ENCODE results near the gene CRB3. TPM values are rescaled to one million over a fixed set of nuclear protein-coding genes. Genes with fewer than 3 reads are reported as not detected.

Gene CRB3
- total RNA-seq, 1 experiment from 2014 or later: 13.6 TPM

- peaks cover 6% of the 10 kb centered on the region for H3K4me1 Mint-ChIP-seq (ENCODE audit: insufficient read depth, unreplicated experiment)
- ChIA-PET POLR2A (no interaction called here), CTCF (no interaction called here)
- DNase-seq (ENCODE audit: unreplicated experiment): no peak
- no peaks in the 10 kb centered on the region for H3K9me3 Mint-ChIP-seq (ENCODE audit: unreplicated experiment)
- H3K27ac Mint-ChIP-seq (ENCODE audit: low read depth, unreplicated experiment): no peak overlapping the region
- no TSS peak for BruUV-seq (replicated peaks)
- intact Hi-C loops (cut with micrococcal nuclease): no loop called here
- H3K36me3 Mint-ChIP-seq (ENCODE audit: insufficient read depth, unreplicated experiment): no peaks in the 10 kb centered on the region
- no peaks in the 10 kb centered on the region for H3K27me3 Mint-ChIP-seq (ENCODE audit: insufficient read depth, unreplicated experiment)
- TF ChIP-seq, protein P1, sequence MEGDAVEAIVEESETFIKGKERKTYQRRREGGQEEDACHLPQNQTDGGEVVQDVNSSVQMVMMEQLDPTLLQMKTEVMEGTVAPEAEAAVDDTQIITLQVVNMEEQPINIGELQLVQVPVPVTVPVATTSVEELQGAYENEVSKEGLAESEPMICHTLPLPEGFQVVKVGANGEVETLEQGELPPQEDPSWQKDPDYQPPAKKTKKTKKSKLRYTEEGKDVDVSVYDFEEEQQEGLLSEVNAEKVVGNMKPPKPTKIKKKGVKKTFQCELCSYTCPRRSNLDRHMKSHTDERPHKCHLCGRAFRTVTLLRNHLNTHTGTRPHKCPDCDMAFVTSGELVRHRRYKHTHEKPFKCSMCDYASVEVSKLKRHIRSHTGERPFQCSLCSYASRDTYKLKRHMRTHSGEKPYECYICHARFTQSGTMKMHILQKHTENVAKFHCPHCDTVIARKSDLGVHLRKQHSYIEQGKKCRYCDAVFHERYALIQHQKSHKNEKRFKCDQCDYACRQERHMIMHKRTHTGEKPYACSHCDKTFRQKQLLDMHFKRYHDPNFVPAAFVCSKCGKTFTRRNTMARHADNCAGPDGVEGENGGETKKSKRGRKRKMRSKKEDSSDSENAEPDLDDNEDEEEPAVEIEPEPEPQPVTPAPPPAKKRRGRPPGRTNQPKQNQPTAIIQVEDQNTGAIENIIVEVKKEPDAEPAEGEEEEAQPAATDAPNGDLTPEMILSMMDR (IDR thresholded peaks at IDR 0.05; ENCODE audit: unreplicated experiment): no peak
- H3K4me3 Mint-ChIP-seq (ENCODE audit: unreplicated experiment): peak overlapping the region; percentile 50
Measured at GRCh38 chr19:6429419-6430221, 34.5 kb upstream of the CRB3 start.

DNA sequence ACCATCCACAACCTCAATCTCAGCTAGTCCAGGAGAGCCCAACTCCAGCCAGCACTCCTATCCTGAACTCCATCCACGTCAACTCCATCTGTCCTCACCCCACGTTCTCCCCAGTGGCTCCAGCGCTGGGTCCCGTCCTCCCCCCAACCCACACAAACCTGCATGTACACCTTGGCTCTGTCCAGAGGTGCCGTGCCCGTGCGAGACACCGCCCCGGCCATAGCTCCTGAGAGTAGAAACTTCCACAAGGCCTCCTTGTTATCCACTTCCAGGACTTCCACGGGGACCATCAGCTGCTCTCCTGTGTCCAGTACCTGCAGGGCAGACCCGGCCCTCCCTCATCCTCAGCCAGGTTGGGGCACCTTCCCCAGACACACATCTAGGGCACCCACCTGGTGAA, 32.2 kb upstream of the CRB3 start:
- CTCF ChIA-PET: interaction anchor here (0.6 kb wide), 2 partner anchors 15 to 151 kb away, joined by 3 to 5 read pairs; no protein-coding TSS in a partner anchor
- no peak overlapping the region for H3K27ac Mint-ChIP-seq (ENCODE audit: low read depth, unreplicated experiment)
- TF ChIP-seq, protein P1 (IDR thresholded peaks at IDR 0.05; ENCODE audit: unreplicated experiment): no peak
- H3K4me1 Mint-ChIP-seq (ENCODE audit: insufficient read depth, unreplicated experiment): no peaks in the 10 kb centered on the region
- no peaks in the 10 kb centered on the region for H3K36me3 Mint-ChIP-seq (ENCODE audit: insufficient read depth, unreplicated experiment)
- no TSS peak for BruUV-seq (replicated peaks)
- H3K9me3 Mint-ChIP-seq (ENCODE audit: unreplicated experiment): no peaks in the 10 kb centered on the region
- no peak overlapping the region for H3K4me3 Mint-ChIP-seq (ENCODE audit: unreplicated experiment)
- no peaks in the 10 kb centered on the region for H3K27me3 Mint-ChIP-seq (ENCODE audit: insufficient read depth, unreplicated experiment)
- no peak for DNase-seq (ENCODE audit: unreplicated experiment)
- intact Hi-C loops (cut with micrococcal nuclease): no loop called here
- POLR2A ChIA-PET: no interaction called here

DNA sequence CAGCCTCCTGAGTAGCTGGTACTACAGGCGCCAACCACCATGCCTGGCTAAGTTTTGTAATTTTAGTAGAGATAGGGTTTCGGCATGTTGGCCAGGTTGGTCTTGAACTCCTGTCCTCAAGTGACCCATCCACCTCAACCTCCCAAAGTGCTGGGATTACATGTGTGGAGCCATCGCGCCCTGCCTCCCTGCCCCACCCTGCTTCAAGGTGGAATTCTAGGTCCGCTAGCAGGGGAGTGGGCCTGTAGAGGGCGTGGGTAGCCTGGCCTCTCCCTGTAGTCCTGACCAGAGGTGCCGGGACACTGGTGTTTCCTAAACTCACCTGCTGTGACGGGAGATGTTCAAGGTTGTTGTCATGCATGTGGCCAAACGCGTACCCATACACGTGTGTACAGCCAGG, 30.9 kb upstream of the CRB3 start:
- BruUV-seq (replicated peaks): no TSS peak
- Mint-ChIP-seq H3K27ac (ENCODE audit: low read depth, unreplicated experiment) (no peak overlapping the region), H3K4me3 (ENCODE audit: unreplicated experiment) (no peak overlapping the region), H3K9me3 (ENCODE audit: unreplicated experiment) (no peaks in the 10 kb centered on the region), H3K27me3 (ENCODE audit: insufficient read depth, unreplicated experiment) (no peaks in the 10 kb centered on the region), H3K36me3 (ENCODE audit: insufficient read depth, unreplicated experiment) (no peaks in the 10 kb centered on the region), H3K4me1 (ENCODE audit: insufficient read depth, unreplicated experiment) (no peaks in the 10 kb centered on the region)
- intact Hi-C loops (cut with micrococcal nuclease): no loop called here
- TF ChIP-seq, protein P1 (IDR thresholded peaks at IDR 0.05; ENCODE audit: unreplicated experiment): no peak
- CTCF ChIA-PET: no interaction called here
- DNase-seq (ENCODE audit: unreplicated experiment): no peak
- POLR2A ChIA-PET: no interaction called here

- POLR2A ChIA-PET: interaction anchor here (1.7 kb wide), 1 partner anchor 9 kb away, joined by 8 read pairs; the partner anchor contains the start of gene KHSRP
- CTCF ChIA-PET: no interaction called here
- Mint-ChIP-seq H3K27me3 (ENCODE audit: insufficient read depth, unreplicated experiment) (no peaks in the 10 kb centered on the region), H3K9me3 (ENCODE audit: unreplicated experiment) (no peaks in the 10 kb centered on the region), H3K27ac (ENCODE audit: low read depth, unreplicated experiment) (no peak within 1 kb of the TSS), H3K4me3 (ENCODE audit: unreplicated experiment) (no peak within 1 kb of the TSS), H3K4me1 (ENCODE audit: insufficient read depth, unreplicated experiment) (no peaks in the 10 kb centered on the region), H3K36me3 (ENCODE audit: insufficient read depth, unreplicated experiment) (no peaks in the 10 kb centered on the region)
- BruUV-seq (replicated peaks): no TSS peak
- intact Hi-C loops (cut with micrococcal nuclease): no loop called here
- TF ChIP-seq, protein P1 (IDR thresholded peaks at IDR 0.05; ENCODE audit: unreplicated experiment): no peak
- DNase-seq (ENCODE audit: unreplicated experiment): no peak
Measured at GRCh38 chr19:6433663-6434062, 30.4 kb upstream of the CRB3 start, which contains the start of gene SLC25A41. Gene SLC25A41 (minus strand): TSS chr19:6433763. CDS start chr19:6433693, 70 bp downstream.

Data from MCF 10A (cell line).